Ishikawa (cell line): Measurements from ENCODE around the gene ARHGEF5.

Source experiments
- CEBPB ChIP-seq: IDR thresholded peaks from 2 replicates; pipeline ENCODE4 v1.6.1; 2012
- CREB1 ChIP-seq: IDR thresholded peaks from 2 replicates; pipeline ENCODE4 v1.6.1; 2012; ENCODE audit warnings: low read depth
- EGR1 ChIP-seq: IDR thresholded peaks from 2 replicates; pipeline ENCODE4 v1.6.1; 2012
- EP300 ChIP-seq: IDR thresholded peaks from 2 replicates; pipeline ENCODE4 v1.6.1; 2012; ENCODE audit warnings: borderline replicate concordance
- FOXM1 ChIP-seq: IDR thresholded peaks from 2 replicates; pipeline ENCODE4 v1.6.1; 2012; ENCODE audit warnings: low read depth, borderline replicate concordance
- NFIC ChIP-seq: IDR thresholded peaks from 2 replicates; pipeline ENCODE4 v1.6.1; 2012
- RAD21 ChIP-seq: IDR thresholded peaks from 2 replicates; pipeline ENCODE4 v1.6.1; 2012; ENCODE audit warnings: low read depth
- TAF1 ChIP-seq: IDR thresholded peaks from 2 replicates; pipeline ENCODE4 v1.6.1; 2012; ENCODE audit warnings: low read depth, mild to moderate bottlenecking
- TCF12 ChIP-seq: IDR thresholded peaks from 2 replicates; pipeline ENCODE4 v1.6.1; 2012; ENCODE audit warnings: low read depth
- TEAD4 ChIP-seq: IDR thresholded peaks from 2 replicates; pipeline ENCODE4 v1.6.1; 2012
- YY1 ChIP-seq: IDR thresholded peaks from 2 replicates; pipeline ENCODE4 v1.6.1; 2012; ENCODE audit warnings: low read depth
- ZBTB7A ChIP-seq: IDR thresholded peaks from 2 replicates; pipeline ENCODE4 v1.6.1; 2012; ENCODE audit warnings: low read depth
- TF ChIP-seq, protein P1 (sequence below): IDR thresholded peaks from 2 replicates; pipeline ENCODE4 v1.6.1; 2012; ENCODE audit warnings: low read depth, mild to moderate bottlenecking
- TF ChIP-seq, protein P2 (sequence below): IDR thresholded peaks from 2 replicates; pipeline ENCODE4 v1.6.1; 2012
- TF ChIP-seq, protein P3 (sequence below): IDR thresholded peaks from 2 replicates; pipeline ENCODE4 v1.6.1; 2012

ARHGEF5 gene

DNA sequence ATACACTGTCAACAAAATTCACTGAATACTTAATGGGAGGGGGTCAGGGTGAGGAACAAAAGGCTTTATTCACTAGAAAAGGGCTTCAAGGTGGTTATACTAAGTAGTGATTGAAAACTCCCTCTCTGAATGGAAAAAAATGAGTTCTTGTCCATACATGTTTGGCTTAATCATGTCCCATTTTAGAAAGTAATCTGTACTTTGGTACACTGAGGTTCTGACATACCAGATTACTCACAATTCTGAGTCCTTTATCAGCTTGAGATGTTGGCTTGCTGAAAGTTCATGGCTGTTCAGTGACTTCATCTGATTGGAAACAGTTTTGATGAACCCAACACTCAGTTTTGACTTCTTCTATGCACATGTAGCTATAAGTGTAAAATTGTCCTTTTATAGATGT, 61.1 kb downstream of the ARHGEF5 start:
- no peak for TF ChIP-seq RAD21
- no peak for TF ChIP-seq CREB1
- TF ChIP-seq NFIC, result no peak
- no peak for TF ChIP-seq TEAD4
- no peak for TF ChIP-seq YY1
- TF ChIP-seq TCF12, result no peak
- TF ChIP-seq, protein P1, sequence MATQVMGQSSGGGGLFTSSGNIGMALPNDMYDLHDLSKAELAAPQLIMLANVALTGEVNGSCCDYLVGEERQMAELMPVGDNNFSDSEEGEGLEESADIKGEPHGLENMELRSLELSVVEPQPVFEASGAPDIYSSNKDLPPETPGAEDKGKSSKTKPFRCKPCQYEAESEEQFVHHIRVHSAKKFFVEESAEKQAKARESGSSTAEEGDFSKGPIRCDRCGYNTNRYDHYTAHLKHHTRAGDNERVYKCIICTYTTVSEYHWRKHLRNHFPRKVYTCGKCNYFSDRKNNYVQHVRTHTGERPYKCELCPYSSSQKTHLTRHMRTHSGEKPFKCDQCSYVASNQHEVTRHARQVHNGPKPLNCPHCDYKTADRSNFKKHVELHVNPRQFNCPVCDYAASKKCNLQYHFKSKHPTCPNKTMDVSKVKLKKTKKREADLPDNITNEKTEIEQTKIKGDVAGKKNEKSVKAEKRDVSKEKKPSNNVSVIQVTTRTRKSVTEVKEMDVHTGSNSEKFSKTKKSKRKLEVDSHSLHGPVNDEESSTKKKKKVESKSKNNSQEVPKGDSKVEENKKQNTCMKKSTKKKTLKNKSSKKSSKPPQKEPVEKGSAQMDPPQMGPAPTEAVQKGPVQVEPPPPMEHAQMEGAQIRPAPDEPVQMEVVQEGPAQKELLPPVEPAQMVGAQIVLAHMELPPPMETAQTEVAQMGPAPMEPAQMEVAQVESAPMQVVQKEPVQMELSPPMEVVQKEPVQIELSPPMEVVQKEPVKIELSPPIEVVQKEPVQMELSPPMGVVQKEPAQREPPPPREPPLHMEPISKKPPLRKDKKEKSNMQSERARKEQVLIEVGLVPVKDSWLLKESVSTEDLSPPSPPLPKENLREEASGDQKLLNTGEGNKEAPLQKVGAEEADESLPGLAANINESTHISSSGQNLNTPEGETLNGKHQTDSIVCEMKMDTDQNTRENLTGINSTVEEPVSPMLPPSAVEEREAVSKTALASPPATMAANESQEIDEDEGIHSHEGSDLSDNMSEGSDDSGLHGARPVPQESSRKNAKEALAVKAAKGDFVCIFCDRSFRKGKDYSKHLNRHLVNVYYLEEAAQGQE, result no peak
- TF ChIP-seq EGR1, result no peak
- TF ChIP-seq, protein P2, sequence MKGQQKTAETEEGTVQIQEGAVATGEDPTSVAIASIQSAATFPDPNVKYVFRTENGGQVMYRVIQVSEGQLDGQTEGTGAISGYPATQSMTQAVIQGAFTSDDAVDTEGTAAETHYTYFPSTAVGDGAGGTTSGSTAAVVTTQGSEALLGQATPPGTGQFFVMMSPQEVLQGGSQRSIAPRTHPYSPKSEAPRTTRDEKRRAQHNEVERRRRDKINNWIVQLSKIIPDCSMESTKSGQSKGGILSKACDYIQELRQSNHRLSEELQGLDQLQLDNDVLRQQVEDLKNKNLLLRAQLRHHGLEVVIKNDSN, result no peak
- TF ChIP-seq TAF1, result no peak
- TF ChIP-seq FOXM1, result no peak
- no peak for TF ChIP-seq CEBPB

DNA sequence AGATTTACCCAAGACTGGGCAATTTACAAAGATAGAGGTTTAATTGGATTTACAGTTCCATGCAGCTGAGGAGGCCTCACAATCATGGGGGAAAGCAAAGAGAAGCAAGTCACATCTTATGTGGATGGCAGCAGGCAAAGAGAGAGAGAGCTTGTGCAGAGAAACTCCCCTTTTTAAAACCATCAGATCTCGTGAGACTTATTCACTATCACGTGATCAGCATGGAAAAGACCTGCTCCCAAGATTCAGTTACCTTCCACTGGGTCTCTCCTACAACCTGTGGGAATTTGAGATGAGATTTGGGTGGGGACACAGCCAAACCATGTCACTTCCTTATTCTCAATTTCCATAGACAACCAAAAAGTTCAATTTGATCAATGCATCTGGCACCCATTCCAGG, 73.2 kb downstream of the ARHGEF5 start:
- TF ChIP-seq TAF1, result no peak
- TF ChIP-seq, protein P3, sequence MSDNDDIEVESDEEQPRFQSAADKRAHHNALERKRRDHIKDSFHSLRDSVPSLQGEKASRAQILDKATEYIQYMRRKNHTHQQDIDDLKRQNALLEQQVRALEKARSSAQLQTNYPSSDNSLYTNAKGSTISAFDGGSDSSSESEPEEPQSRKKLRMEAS, result no peak
- TF ChIP-seq TCF12, result no peak
- TF ChIP-seq, protein P1, result no peak
- TF ChIP-seq YY1, result no peak
- no peak for TF ChIP-seq ZBTB7A
- no peak for TF ChIP-seq EGR1
- no peak for TF ChIP-seq CREB1
- no peak for TF ChIP-seq EP300
